Measurements from ENCODE around the gene CST8.

Gene CST8

DNA sequence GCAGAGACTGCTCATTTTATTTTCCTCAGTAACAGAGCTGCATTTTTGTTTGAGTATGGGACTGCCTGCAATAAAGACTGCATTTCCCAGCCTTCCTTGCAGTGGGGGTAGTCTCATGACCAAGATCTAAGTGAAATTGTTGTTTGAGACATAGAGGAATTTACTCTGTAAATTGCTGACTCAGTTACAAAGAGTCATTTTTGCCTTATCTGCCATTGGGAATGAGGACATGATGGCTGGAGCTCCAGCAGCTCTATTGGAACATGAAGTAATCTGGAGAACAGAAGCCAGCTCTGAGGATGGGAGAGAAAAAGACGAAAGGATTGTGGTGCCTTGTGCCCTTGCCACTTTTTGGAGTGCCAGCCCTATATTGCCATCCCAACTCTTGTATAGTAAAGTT lies 36.1 kb upstream of the CST8 start:
- Histone ChIP-seq H3K4me1 (ENCODE audit: control insufficient read depth in 2 of 2, insufficient read depth in 1 of 2, low read depth in 1 of 2, low read length in 2 of 2) (peaks cover 0 to 10% of the 10 kb centered on the region in 2 donors), H3K27ac (replicated peaks; ENCODE audit: low read length) (no peak overlapping the region), H3K36me3 (replicated peaks in 1 of 2; ENCODE audit: control insufficient read depth in 2 of 2, insufficient read depth in 2 of 2, low read length in 2 of 2) (no peaks in the 10 kb centered on the region), H3K79me1 (ENCODE audit: low read depth, low read length) (peaks cover 4% of the 10 kb centered on the region), H3K9ac (ENCODE audit: low read depth, low read length, poor library complexity) (no peak overlapping the region), H2BK15ac (ENCODE audit: low read length) (no peak overlapping the region), H2BK120ac (ENCODE audit: low read depth, low read length) (no peak overlapping the region), H4K91ac (ENCODE audit: low read depth, low read length, poor library complexity) (no peak overlapping the region), H3K18ac (ENCODE audit: low read length) (no peak overlapping the region), H3K4me3 (ENCODE audit: low read length in 2 of 2) (no peak overlapping the region), H2AFZ (ENCODE audit: low read length) (no peak overlapping the region), H3K9me3 (replicated peaks in 1 of 2; ENCODE audit: control insufficient read depth in 2 of 2, insufficient read depth in 1 of 2, low read depth in 1 of 2, low read length in 2 of 2) (peaks cover 0 to 2% of the 10 kb centered on the region in 2 donors), H3K14ac (ENCODE audit: low read length) (no peak overlapping the region), H4K8ac (ENCODE audit: low read depth, low read length) (no peak overlapping the region), H3K4ac (ENCODE audit: low read length) (no peak overlapping the region), H3K27me3 (ENCODE audit: control insufficient read depth in 3 of 3, insufficient read depth in 3 of 3, low read depth in 1 of 3, low read length in 3 of 3) (peaks cover 0 to 19% (median 3%) of the 10 kb centered on the region in 3 experiments), H2BK12ac (ENCODE audit: low read length) (no peak overlapping the region), H3K23ac (ENCODE audit: low read depth, low read length, poor library complexity) (no peak overlapping the region), H2AK5ac (ENCODE audit: low read depth, low read length) (no peak overlapping the region), H2BK5ac (ENCODE audit: low read length) (no peak overlapping the region), H3K4me2 (ENCODE audit: insufficient read depth, low read length, poor library complexity, severe bottlenecking) (no peak overlapping the region)
- DNase-seq (ENCODE audit: low spot score): no peak
- no CpG with 5 or more reads among the region's 1 CpG for WGBS, 2 donors (ENCODE audit: extremely low coverage in 2 of 2, insufficient read length in 2 of 2, insufficient replicate concordance in 1 of 2)

DNA sequence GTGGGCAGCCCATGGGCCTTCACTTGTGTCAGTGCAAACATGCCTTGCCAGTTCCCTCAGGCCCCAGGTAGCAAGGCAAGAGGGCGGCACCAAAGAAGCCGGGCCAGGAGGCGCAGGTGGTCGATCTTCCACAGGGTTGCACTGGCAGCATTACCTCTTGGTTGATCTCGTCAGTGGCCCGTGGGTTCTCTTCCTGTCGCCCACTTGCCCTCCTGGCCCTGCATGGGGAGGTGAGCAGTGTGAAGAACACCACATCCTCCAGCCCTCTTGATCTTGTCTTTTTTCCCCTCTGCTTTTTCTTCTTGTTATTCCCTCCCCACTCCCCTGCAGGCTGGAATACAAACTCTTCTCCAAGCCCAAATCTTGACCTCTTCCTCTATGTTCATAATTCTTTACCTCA lies 35.3 kb upstream of the CST8 start:
- no CpG with 5 or more reads among the region's 7 CpGs for WGBS, 2 donors (ENCODE audit: extremely low coverage in 2 of 2, insufficient read length in 2 of 2, insufficient replicate concordance in 1 of 2)
- Histone ChIP-seq H3K14ac (ENCODE audit: low read length) (no peak overlapping the region), H3K4ac (ENCODE audit: low read length) (no peak overlapping the region), H3K27me3 (ENCODE audit: control insufficient read depth in 3 of 3, insufficient read depth in 3 of 3, low read depth in 1 of 3, low read length in 3 of 3) (peaks cover 0 to 16% (median 3%) of the 10 kb centered on the region in 3 experiments), H3K27ac (replicated peaks; ENCODE audit: low read length) (no peak overlapping the region), H4K8ac (ENCODE audit: low read depth, low read length) (no peak overlapping the region), H2BK12ac (ENCODE audit: low read length) (no peak overlapping the region), H4K91ac (ENCODE audit: low read depth, low read length, poor library complexity) (no peak overlapping the region), H3K23ac (ENCODE audit: low read depth, low read length, poor library complexity) (no peak overlapping the region), H3K4me1 (ENCODE audit: control insufficient read depth in 2 of 2, insufficient read depth in 1 of 2, low read depth in 1 of 2, low read length in 2 of 2) (peaks cover 0 to 10% of the 10 kb centered on the region in 2 donors), H3K79me1 (ENCODE audit: low read depth, low read length) (peaks cover 4% of the 10 kb centered on the region), H3K4me2 (ENCODE audit: insufficient read depth, low read length, poor library complexity, severe bottlenecking) (no peak overlapping the region), H3K9ac (ENCODE audit: low read depth, low read length, poor library complexity) (no peak overlapping the region), H2BK5ac (ENCODE audit: low read length) (no peak overlapping the region), H2AFZ (ENCODE audit: low read length) (no peak overlapping the region), H3K18ac (ENCODE audit: low read length) (no peak overlapping the region), H3K9me3 (replicated peaks in 1 of 2; ENCODE audit: control insufficient read depth in 2 of 2, insufficient read depth in 1 of 2, low read depth in 1 of 2, low read length in 2 of 2) (peaks cover 0 to 2% of the 10 kb centered on the region in 2 donors), H2BK15ac (ENCODE audit: low read length) (no peak overlapping the region), H3K4me3 (ENCODE audit: low read length in 2 of 2) (no peak overlapping the region), H2BK120ac (ENCODE audit: low read depth, low read length) (no peak overlapping the region), H2AK5ac (ENCODE audit: low read depth, low read length) (no peak overlapping the region), H3K36me3 (replicated peaks in 1 of 2; ENCODE audit: control insufficient read depth in 2 of 2, insufficient read depth in 2 of 2, low read length in 2 of 2) (no peaks in the 10 kb centered on the region)
- no peak for DNase-seq (ENCODE audit: low spot score)

- no peak overlapping the region for H4K91ac ChIP-seq (ENCODE audit: low read depth, low read length, poor library complexity)
- no peak overlapping the region for H2AK5ac ChIP-seq (ENCODE audit: low read depth, low read length)
- H2AFZ ChIP-seq (ENCODE audit: low read length): no peak overlapping the region
- H3K27me3 ChIP-seq (ENCODE audit: control insufficient read depth in 3 of 3, insufficient read depth in 3 of 3, low read depth in 1 of 3, low read length in 3 of 3): peaks cover 0 to 16% (median 3%) of the 10 kb centered on the region in 3 experiments
- no peak overlapping the region for H3K4ac ChIP-seq (ENCODE audit: low read length)
- H4K8ac ChIP-seq (ENCODE audit: low read depth, low read length): no peak overlapping the region
- no peak overlapping the region for H3K4me3 ChIP-seq (ENCODE audit: low read length in 2 of 2)
- H3K4me1 ChIP-seq (ENCODE audit: control insufficient read depth in 2 of 2, insufficient read depth in 1 of 2, low read depth in 1 of 2, low read length in 2 of 2): peaks cover 0 to 6% of the 10 kb centered on the region in 2 donors
- peaks cover 0 to 2% of the 10 kb centered on the region in 2 donors for H3K9me3 ChIP-seq (replicated peaks in 1 of 2; ENCODE audit: control insufficient read depth in 2 of 2, insufficient read depth in 1 of 2, low read depth in 1 of 2, low read length in 2 of 2)
- no peak overlapping the region for H2BK120ac ChIP-seq (ENCODE audit: low read depth, low read length)
- no peak overlapping the region for H3K27ac ChIP-seq (replicated peaks; ENCODE audit: low read length)
- H3K36me3 ChIP-seq (replicated peaks in 1 of 2; ENCODE audit: control insufficient read depth in 2 of 2, insufficient read depth in 2 of 2, low read length in 2 of 2): no peaks in the 10 kb centered on the region
- no peak overlapping the region for H2BK15ac ChIP-seq (ENCODE audit: low read length)
- H3K18ac ChIP-seq (ENCODE audit: low read length): no peak overlapping the region
- H3K14ac ChIP-seq (ENCODE audit: low read length): no peak overlapping the region
- H2BK5ac ChIP-seq (ENCODE audit: low read length): no peak overlapping the region
- no peak overlapping the region for H3K4me2 ChIP-seq (ENCODE audit: insufficient read depth, low read length, poor library complexity, severe bottlenecking)
- WGBS, 2 donors (ENCODE audit: extremely low coverage in 2 of 2, insufficient read length in 2 of 2, insufficient replicate concordance in 1 of 2): no CpG with 5 or more reads among the region's 3 CpGs
- no peak for DNase-seq (ENCODE audit: low spot score)
- H3K9ac ChIP-seq (ENCODE audit: low read depth, low read length, poor library complexity): no peak overlapping the region
- H3K23ac ChIP-seq (ENCODE audit: low read depth, low read length, poor library complexity): no peak overlapping the region
- peaks cover 4% of the 10 kb centered on the region for H3K79me1 ChIP-seq (ENCODE audit: low read depth, low read length)
- H2BK12ac ChIP-seq (ENCODE audit: low read length): no peak overlapping the region
Measured at GRCh38 chr20:23456409-23456808, 34.5 kb upstream of the CST8 start.

GRCh38 chr20:23456873-23457272 lies 34.0 kb upstream of the CST8 start:
- H3K9me3 ChIP-seq (replicated peaks in 1 of 2; ENCODE audit: control insufficient read depth in 2 of 2, insufficient read depth in 1 of 2, low read depth in 1 of 2, low read length in 2 of 2): peaks cover 0 to 2% of the 10 kb centered on the region in 2 donors
- no peak overlapping the region for H4K91ac ChIP-seq (ENCODE audit: low read depth, low read length, poor library complexity)
- H2BK5ac ChIP-seq (ENCODE audit: low read length): no peak overlapping the region
- no peak overlapping the region for H2BK120ac ChIP-seq (ENCODE audit: low read depth, low read length)
- no peak overlapping the region for H3K14ac ChIP-seq (ENCODE audit: low read length)
- no peak overlapping the region for H4K8ac ChIP-seq (ENCODE audit: low read depth, low read length)
- peaks cover 0 to 2% of the 10 kb centered on the region in 2 donors for H3K4me1 ChIP-seq (ENCODE audit: control insufficient read depth in 2 of 2, insufficient read depth in 1 of 2, low read depth in 1 of 2, low read length in 2 of 2)
- H3K18ac ChIP-seq (ENCODE audit: low read length): no peak overlapping the region
- no peak overlapping the region for H3K27ac ChIP-seq (replicated peaks; ENCODE audit: low read length)
- no peak overlapping the region for H3K9ac ChIP-seq (ENCODE audit: low read depth, low read length, poor library complexity)
- H3K79me1 ChIP-seq (ENCODE audit: low read depth, low read length): peaks cover 4% of the 10 kb centered on the region
- no peak overlapping the region for H2BK15ac ChIP-seq (ENCODE audit: low read length)
- no CpG with 5 or more reads among the region's 7 CpGs for WGBS, 2 donors (ENCODE audit: extremely low coverage in 2 of 2, insufficient read length in 2 of 2, insufficient replicate concordance in 1 of 2)
- H3K23ac ChIP-seq (ENCODE audit: low read depth, low read length, poor library complexity): no peak overlapping the region
- H3K4ac ChIP-seq (ENCODE audit: low read length): no peak overlapping the region
- no peak overlapping the region for H2AFZ ChIP-seq (ENCODE audit: low read length)
- H3K36me3 ChIP-seq (replicated peaks in 1 of 2; ENCODE audit: control insufficient read depth in 2 of 2, insufficient read depth in 2 of 2, low read length in 2 of 2): no peaks in the 10 kb centered on the region
- no peak for DNase-seq (ENCODE audit: low spot score)
- no peak overlapping the region for H3K4me2 ChIP-seq (ENCODE audit: insufficient read depth, low read length, poor library complexity, severe bottlenecking)
- no peak overlapping the region for H2BK12ac ChIP-seq (ENCODE audit: low read length)
- H2AK5ac ChIP-seq (ENCODE audit: low read depth, low read length): no peak overlapping the region
- peaks cover 0 to 11% (median 3%) of the 10 kb centered on the region in 3 experiments for H3K27me3 ChIP-seq (ENCODE audit: control insufficient read depth in 3 of 3, insufficient read depth in 3 of 3, low read depth in 1 of 3, low read length in 3 of 3)
- H3K4me3 ChIP-seq (ENCODE audit: low read length in 2 of 2): no peak overlapping the region

All from neuronal stem cell (in vitro differentiated cells).